Ascending aorta (tissue), 2 donors: ENCODE results near the gene CSNK1G2. TPM values are rescaled to one million over a fixed set of nuclear protein-coding genes. Genes with fewer than 3 reads are reported as not detected.

ENCODE experiments used
- DNase-seq, 2 donors: peaks; one replicate each; pipeline ENCODE4 v3.0.0-alpha.2; 2019; ENCODE audit warnings: low spot score in 2 of 2
- H3K27ac ChIP-seq, 2 donors: fragments of 200-600 bp; sonication (generic); one replicate each; pipeline ENCODE4 v1.5.1; 2016 to 2017; ENCODE audit warnings: mild to moderate bottlenecking in 1 of 2
- H3K27me3 ChIP-seq: fragments of 200-600 bp; sonication (generic); one replicate; pipeline ENCODE4 v1.5.1; 2017
- H3K36me3 ChIP-seq, 2 donors: fragments of 200-600 bp; sonication (generic); one replicate each; pipeline ENCODE4 v1.5.1; 2016
- H3K4me1 ChIP-seq, 2 donors: fragments of 200-600 bp; sonication (generic); one replicate each; pipeline ENCODE4 v1.5.1; 2016 to 2017; ENCODE audit warnings: mild to moderate bottlenecking in 1 of 2
- H3K4me3 ChIP-seq, 2 donors: fragments of 200-600 bp; sonication (generic); one replicate each; pipeline ENCODE4 v1.5.1; 2016 to 2017; ENCODE audit warnings: mild to moderate bottlenecking in 1 of 2
- H3K9me3 ChIP-seq, 2 donors: fragments of 200-600 bp; sonication (generic); one replicate each; pipeline ENCODE4 v1.5.1; 2016
- intact Hi-C: fragments of 100-400 bp; cut with DNase I; formaldehyde crosslinking; loops from one replicate; pipeline ENCODE4 v1.15.1; 2023
- total RNA-seq: library from RNA; depleted of rRNA; stranded (reverse); fragments of >200 nt; gene quantifications from one replicate; pipeline ENCODE4 v1.1.0, GENCODE V29; 2016
- TF ChIP-seq, protein P1 (sequence below), 3 experiments: fragments of 200-600 bp in 2 of 3; fragments of 450-650 bp in 1 of 3; sonication (generic) in 2 of 3; IDR thresholded peaks; one replicate each; pipeline ENCODE4 v1.5.1; 2016 to 2019; ENCODE audit warnings: antibody characterized with exemption in 3 of 3, mild to moderate bottlenecking in 1 of 3, moderate library complexity in 1 of 3

Gene CSNK1G2
- 79.6 TPM for total RNA-seq

DNA sequence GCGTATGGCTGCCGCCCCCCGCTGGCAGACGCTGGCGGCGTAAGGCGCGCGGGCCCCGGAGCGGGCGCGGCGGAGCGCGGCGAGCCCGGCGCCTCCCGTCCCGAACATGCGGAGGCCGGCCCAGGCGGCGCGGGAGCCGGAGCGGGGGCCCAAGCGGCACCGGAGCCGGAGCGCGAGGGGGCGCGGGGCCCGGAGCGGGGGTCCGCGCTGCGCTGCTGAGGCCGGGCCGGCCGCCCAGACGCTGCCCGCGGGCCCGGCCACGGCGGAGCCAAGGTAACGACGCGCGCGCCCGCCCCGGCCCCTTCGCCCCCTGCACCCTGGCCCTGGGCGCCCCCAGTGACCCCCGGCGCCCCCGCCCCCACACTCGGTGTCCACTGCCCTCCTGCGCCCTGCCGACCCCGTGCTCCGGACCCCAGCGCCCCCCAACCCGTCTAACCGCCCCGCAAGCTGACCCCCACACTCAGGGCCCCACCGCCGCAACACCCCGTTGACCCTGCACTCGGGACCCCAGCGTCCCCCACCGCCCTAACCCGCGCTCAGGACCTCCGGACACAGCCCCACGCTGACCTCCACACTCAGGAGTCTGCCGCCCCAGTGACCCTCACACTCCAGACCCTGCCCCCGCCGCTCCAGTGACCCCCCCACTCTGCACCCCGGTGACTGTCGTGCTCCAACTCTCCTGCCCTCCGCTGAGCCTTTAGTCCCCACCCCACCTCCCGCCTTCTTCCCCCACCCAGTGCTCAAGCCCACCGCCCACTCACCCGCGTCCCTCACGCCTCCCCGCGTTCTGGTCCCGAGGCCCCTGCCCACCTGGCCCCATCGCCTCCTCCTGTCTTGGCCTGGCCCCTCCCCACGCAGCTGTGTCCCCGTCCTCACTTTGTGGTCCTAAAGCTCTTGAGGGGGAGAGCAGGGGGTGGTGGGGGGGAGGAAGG is at the start of gene CSNK1G2:
TSS of gene CSNK1G2 (plus strand) at position 27 of the 932 bp plus-strand sequence. CDS start 28,601 bp downstream, outside the sequence.
- intact Hi-C loops = loop anchor here (2.0 kb wide), 1 partner anchor 75 kb away; no protein-coding TSS in a partner anchor
- Histone ChIP-seq H3K36me3 (no peaks in the 10 kb centered on the region), H3K4me1 (peaks cover 11 to 14% of the 10 kb centered on the region in 2 donors), H3K9me3 (no peaks in the 10 kb centered on the region), H3K27me3 (no peaks in the 10 kb centered on the region), H3K27ac (peak within 1 kb of the TSS; percentile 100), H3K4me3 (peak within 1 kb of the TSS; percentile 72 to 95)
- TF ChIP-seq, protein P1, sequence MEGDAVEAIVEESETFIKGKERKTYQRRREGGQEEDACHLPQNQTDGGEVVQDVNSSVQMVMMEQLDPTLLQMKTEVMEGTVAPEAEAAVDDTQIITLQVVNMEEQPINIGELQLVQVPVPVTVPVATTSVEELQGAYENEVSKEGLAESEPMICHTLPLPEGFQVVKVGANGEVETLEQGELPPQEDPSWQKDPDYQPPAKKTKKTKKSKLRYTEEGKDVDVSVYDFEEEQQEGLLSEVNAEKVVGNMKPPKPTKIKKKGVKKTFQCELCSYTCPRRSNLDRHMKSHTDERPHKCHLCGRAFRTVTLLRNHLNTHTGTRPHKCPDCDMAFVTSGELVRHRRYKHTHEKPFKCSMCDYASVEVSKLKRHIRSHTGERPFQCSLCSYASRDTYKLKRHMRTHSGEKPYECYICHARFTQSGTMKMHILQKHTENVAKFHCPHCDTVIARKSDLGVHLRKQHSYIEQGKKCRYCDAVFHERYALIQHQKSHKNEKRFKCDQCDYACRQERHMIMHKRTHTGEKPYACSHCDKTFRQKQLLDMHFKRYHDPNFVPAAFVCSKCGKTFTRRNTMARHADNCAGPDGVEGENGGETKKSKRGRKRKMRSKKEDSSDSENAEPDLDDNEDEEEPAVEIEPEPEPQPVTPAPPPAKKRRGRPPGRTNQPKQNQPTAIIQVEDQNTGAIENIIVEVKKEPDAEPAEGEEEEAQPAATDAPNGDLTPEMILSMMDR (IDR thresholded peaks at IDR 0.05) = peak in 1 of 3 experiments; percentile 57
- no peak for DNase-seq

DNA sequence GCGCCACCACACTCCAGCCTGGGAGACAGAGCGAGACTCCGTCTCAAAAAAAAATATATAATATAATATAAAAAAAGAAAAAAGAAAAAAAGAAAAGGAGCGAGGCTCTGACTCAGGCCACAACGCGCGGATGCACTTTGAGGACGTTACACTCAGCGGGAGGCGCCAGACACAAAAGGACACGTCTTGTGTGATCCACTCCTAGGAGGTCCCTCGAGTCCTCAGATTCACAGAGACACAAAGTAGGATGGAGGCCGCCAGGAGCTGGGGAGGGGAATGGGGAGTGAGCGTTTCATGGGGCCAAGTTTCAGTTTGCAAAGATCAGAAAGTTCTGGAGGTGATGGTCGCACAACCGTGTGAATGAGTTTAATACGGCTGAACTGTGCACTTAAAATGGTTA is 47.2 kb upstream of the CSNK1G2 start:
- no peaks in the 10 kb centered on the region for H3K4me1 ChIP-seq
- TF ChIP-seq, protein P1 (IDR thresholded peaks at IDR 0.05) = no peak
- intact Hi-C loops = no loop called here
- no peaks in the 10 kb centered on the region for H3K27me3 ChIP-seq
- H3K36me3 ChIP-seq = no peaks in the 10 kb centered on the region
- no peak overlapping the region for H3K4me3 ChIP-seq
- H3K27ac ChIP-seq = no peak overlapping the region
- no peak for DNase-seq
- H3K9me3 ChIP-seq = no peaks in the 10 kb centered on the region

DNA sequence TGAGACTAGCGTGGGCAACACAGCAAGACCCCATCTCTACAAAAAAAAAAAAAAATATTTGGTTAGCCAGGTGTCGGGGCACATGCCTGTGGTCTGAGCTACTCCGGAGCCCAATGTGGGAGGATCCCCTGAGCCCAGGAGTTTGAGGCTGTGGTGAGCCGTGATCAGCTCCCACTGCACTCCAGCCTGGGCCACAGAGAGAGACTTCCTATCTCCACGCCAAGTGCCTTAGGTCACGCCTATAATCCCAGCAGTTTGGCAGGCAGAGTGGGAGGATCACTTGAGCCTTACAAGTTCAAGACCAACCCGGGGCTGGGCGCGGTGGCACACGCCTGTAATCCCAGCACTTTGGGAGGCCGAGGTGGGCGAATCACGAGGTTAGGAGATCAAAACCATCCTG is 44.5 kb upstream of the CSNK1G2 start:
- H3K4me1 ChIP-seq = no peaks in the 10 kb centered on the region
- no peak overlapping the region for H3K27ac ChIP-seq
- TF ChIP-seq, protein P1 (IDR thresholded peaks at IDR 0.05) = no peak

DNA sequence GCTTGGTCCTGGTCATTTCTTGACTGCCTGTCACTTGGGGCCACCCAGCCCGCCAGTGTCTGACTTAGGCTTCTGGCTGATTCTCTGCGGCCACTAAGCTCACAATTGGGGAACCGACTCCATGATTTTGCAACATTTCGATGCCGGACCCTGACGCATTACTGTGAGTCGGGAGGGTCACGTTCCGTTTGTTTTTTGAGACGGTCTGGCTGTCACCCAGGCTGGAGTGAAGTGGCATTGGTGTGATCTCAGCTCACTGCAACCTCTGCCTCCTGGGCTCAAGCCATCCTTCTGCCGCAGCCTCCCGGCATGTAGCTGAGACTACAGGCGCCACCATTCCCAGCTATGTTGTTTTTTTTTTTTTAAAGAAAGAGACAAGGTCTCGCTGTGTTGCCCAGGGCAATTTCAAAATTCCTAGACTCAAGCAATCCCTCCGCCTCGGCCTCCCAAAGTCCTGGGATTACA is 39.0 kb upstream of the CSNK1G2 start:
- DNase-seq = peak in 1 of 2 donors; percentile 43
- intact Hi-C loops = loop anchor here (10.0 kb wide), 1 partner anchor 113 kb away; the partner anchor contains the start of gene BTBD2
- peak overlapping the region; percentile 3 to 81 for H3K27ac ChIP-seq
- H3K27me3 ChIP-seq = no peaks in the 10 kb centered on the region
- peaks cover 8 to 13% of the 10 kb centered on the region in 2 donors for H3K4me1 ChIP-seq
- TF ChIP-seq, protein P1 (IDR thresholded peaks at IDR 0.05) = no peak
- H3K9me3 ChIP-seq = no peaks in the 10 kb centered on the region
- H3K4me3 ChIP-seq = no peak overlapping the region
- no peaks in the 10 kb centered on the region for H3K36me3 ChIP-seq

More for the DNA sequence above, 44.5 kb upstream of the CSNK1G2 start:
- Histone ChIP-seq H3K9me3 (no peaks in the 10 kb centered on the region), H3K27me3 (no peaks in the 10 kb centered on the region), H3K4me3 (no peak overlapping the region), H3K36me3 (no peaks in the 10 kb centered on the region)
- DNase-seq = no peak
- intact Hi-C loops = no loop called here

DNA sequence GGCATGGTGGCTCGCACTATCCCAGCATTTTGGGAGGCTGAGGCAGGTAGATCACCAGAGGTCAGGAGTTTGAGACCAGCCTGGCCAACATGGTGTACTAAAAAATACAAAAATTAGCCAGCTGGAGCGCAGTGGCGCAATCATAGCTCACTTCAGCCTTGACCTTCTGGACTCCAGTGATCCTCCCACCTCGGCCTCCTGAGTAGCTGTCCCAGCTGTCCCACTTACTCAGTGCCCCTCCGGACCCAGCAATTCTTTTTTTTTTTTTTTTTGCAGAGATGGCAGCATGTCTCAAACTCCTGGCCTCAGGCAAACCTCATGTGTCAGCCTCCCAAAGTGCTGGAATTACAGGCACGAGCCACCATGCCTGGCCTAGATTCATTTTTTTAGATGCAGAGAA is 38.0 kb upstream of the CSNK1G2 start:
- DNase-seq = no peak
- Histone ChIP-seq H3K9me3 (no peaks in the 10 kb centered on the region), H3K27ac (peak overlapping the region; percentile 68 to 81), H3K36me3 (no peaks in the 10 kb centered on the region), H3K27me3 (no peaks in the 10 kb centered on the region), H3K4me1 (peaks cover 8 to 13% of the 10 kb centered on the region in 2 donors), H3K4me3 (peak overlapping the region in 1 of 2 donors; percentile 26)
- intact Hi-C loops = loop anchor here (10.0 kb wide), 1 partner anchor 112 kb away; the partner anchor contains the start of gene BTBD2
- TF ChIP-seq, protein P1 (IDR thresholded peaks at IDR 0.05) = no peak
